IPS-NIHi7 (cell line): ENCODE data around the gene BLOC1S3.

Experiments
- DNase-seq: peaks from one replicate; pipeline ENCODE4 v3.0.0; 2012; ENCODE audit warnings: mixed read lengths; ENCODE audit errors: extremely low spot score

The BLOC1S3 gene

GRCh38 chr19:45182758-45183157, 4.2 kb downstream of the BLOC1S3 start:
- DNase-seq = no peak

GRCh38 chr19:45184115-45184514, 5.5 kb downstream of the BLOC1S3 start:
- DNase-seq = no peak

DNA sequence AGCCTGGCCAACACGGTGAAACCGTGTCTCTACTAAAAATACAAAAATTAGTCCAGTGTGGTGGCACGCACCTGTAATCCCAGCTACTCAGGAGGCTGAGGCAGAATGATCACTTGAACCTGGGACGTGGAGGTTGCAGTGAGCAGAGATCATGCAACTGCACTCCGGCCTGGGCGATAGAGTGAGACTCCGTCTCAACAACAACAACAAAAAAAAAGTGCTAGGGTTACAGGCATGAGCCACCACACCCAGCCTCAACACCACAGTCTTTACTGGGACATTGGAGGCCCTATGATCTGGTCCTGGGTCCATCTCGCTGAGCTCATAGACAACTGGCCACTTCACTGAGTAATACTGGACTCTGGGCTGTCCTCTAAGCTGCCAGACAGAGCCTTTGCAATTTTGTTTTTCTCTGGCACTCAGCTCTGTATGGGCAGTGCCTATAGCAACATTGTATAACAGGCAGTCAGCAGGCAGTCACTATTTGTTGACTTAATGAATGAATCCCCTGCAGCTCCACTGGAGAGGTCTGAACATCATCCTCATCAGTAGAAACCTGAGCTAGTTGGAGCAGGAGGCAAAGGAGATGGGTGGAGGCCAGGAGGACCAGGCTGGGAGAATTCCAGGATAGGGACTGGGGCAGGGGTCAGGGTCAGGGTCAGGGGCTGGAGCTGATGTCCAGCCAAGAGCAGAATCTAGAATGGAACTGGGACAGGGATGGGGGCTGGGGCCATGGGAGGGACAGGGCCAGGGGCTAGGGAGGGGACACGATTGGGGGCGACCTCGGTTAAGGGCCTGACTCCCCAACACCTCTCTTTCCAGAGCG, 8.1 kb downstream of the BLOC1S3 start:
- DNase-seq = no peak

GRCh38 chr19:45187421-45188100, 9.0 kb downstream of the BLOC1S3 start:
- DNase-seq = peak; percentile 81

GRCh38 chr19:45189971-45190370, 11.4 kb downstream of the BLOC1S3 start:
- DNase-seq = no peak

- DNase-seq = no peak
Measured at GRCh38 chr19:45191375-45191774, 12.8 kb downstream of the BLOC1S3 start.

- no peak for DNase-seq
Measured at GRCh38 chr19:45195764-45196163, 17.2 kb downstream of the BLOC1S3 start.

DNA sequence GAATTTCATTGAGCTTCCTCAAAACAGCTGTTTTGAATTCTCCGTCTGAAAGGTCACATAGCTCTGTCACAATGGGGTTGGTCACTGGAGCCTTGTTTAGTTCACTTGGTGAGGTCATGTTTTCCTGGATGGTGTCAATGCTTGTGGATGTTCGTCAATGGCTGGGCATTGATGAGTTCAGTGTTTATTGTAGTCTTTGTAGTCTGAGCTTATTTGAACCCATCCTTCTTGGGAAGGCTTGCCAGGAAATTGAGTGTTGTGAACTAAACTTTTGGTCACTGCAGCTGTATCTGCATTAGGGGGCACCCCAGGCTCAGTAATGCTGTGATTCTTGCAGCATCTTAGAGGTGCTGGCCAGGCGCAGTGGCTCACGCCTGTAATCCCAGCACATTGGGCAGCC, 22.0 kb downstream of the BLOC1S3 start:
- peak; percentile 34 for DNase-seq

DNA sequence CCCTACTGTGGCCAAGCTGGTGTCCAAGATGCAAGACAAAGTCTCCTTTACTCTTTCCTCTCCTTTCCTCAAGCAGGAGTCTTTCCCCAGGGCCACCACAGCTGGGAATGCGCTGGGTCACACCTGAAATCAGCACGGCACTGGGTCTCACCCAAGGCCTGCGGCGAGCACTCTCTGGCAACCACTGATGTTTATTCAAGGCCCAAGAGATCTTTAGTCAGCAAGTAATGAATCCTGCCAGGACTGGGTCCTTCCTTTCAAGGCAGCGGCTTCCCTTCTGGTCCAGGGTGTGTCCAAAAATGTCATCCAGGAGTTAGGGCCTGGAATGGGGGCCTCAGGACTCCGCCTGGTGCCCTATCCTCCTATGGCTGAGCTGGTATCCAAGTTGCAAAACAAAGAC, 24.1 kb downstream of the BLOC1S3 start:
- DNase-seq = no peak

DNA sequence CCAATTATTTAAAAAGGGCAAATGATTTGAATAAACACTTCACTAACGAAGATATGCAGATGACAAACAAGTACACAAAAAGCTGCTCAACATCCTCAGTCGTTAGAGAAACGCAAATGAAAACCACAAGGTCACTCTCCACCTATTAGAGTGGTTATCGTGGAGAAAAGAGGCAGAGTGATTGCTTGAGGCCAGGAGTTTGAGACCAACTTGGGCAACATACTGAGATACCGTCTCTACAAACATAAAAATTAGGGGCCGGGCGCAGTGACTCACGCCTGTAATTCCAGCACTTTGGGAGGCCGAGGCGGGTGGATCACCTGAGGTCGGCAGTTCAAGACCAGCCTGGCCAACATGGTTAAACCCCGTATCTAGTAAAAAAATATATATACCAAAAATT, 27.2 kb downstream of the BLOC1S3 start:
- no peak for DNase-seq

DNA sequence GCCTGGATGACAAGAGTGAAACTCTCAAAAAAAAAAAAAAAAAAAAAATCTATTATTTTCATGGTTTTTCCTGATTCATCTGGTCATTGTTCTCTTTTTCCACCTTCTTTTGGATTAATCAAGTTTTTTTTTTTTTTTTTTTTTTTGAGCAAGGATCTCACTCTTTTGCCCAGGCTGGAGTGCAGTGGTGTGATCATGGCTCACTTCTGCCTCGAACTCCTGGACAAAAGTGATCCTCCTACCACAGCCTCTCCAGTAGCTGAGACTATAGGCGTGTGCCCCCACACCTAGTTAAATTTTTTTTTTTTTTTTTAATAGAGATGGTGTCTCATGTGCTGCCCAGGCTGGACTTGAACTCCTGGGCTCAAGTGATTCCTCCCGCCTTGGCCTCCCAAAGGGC, 27.7 kb downstream of the BLOC1S3 start:
- DNase-seq = no peak

DNA sequence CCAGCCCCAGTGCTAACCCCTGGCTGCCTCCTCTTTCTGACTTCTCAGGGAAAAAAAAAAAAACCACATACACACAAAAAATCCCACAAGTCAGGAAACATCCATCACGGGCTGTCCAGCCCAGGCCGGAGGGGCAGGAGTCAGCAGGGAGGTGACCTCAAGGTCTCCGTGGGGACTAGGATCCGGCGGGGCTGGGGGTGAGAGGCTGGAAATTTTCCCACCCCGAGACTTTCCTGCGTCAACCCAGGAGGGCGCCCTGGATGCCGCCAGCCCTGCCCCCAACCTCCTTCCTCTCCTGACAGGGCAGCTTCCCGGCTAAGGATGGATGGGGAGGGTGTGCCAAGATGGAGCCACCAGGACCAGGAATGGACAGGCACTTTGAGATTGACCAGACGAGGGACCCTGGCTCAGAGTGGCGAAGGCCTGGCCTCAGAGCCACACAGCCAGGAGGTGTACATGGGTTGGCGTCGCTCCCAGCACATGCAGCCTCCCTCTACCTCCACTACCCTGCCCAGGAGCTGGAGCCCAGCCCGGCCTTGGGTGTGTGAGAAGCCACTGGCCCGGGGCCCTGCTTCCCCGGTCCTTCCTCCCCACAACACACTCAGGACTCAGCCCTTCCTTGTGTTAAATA, 33.3 kb downstream of the BLOC1S3 start:
- DNase-seq = no peak

GRCh38 chr19:45213031-45213430, 34.4 kb downstream of the BLOC1S3 start:
- no peak for DNase-seq

DNA sequence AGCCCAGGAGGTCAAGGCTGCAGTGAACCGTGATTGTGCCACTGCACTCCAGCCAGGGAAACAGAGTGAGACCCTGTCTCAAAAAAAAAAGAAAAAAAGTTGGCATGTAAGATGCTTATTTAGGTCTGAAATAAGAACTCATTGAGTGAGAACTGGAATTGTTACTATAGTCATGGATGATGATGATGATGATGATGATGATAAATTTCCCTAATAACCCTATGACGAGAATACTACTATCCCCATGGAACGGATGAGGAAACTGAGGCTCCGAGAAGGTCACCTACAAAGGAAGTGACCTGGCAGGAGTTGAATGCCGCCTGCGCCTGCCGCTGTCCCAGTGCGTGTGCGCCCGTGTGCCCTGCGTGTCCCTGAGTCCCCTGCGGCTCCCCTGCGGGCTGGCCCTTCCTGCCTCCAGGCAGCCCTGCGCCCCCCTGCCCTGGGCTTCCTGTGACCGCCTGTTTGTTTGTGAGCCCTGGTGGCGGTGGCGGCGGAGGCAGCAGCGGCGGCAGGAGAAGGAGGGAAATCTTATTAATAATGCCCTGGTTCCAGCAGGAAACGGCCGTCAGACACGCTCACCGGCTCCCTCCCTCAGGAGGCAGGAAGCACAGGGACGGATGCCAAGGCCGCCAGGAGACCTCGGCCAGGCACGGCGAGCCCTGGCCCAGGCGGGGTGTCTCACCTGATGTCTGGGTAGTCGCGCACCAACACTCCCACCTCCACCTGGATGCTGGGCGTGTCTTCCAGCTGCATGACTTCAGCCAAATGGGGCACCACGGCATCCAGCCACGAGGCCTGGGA, 37.0 kb downstream of the BLOC1S3 start:
- DNase-seq = peak; percentile 40

DNA sequence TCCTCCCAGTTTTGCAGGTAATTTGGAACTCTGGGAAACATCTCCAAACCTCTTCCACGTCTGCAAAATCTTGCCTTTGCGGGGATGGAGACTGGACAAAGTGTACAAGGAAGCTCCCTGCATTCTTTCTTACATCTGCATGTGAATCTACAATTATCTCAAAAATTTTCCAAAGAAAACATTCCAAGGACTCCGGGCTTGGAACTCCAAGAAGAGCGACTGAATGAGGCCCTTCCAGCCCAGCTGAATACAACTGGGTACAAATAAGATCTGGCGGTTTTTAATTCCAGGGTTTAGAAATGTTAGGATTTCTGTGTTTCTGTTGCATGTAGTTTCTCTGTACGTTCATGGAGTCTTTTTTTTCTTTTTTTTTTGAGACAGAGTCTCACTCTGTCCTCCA, 38.1 kb downstream of the BLOC1S3 start:
- no peak for DNase-seq

DNA sequence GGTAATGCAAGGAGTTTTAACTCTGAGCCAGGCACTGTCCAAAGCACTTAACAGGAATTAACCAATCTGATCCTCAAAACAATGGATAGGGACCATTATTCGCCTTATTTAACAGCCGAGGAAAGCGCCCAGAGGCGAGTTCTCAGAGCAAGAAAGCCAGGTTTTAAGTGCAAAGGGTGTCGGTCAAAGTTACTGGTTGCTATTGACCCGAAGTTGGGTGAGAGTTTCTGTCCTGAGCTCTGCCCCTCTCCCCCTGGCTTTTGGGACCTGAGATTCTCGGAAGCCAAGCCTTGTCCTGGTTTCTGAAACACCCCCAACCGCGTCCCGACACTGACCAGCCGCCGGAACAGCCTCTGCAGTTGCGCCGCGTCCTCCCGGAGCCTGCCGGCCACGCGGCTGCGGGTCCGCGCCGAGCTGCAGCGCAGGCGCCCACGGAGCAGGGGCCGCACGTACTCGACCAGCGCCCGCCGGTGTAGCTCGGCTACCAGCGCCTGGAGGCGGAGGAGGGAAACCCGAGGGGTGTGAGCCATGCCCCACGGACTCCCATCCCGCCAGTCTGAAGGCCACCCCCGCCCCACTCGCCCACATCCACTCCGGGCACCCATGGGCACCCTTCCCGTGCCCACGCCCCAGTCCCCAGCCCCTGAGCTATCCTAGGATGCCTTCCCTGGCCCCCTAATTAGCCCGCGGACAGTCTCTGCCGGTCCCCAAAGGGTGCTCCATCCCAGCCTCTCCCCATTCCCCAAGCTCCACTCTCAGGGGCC, 38.8 kb downstream of the BLOC1S3 start:
- DNase-seq = no peak

DNA sequence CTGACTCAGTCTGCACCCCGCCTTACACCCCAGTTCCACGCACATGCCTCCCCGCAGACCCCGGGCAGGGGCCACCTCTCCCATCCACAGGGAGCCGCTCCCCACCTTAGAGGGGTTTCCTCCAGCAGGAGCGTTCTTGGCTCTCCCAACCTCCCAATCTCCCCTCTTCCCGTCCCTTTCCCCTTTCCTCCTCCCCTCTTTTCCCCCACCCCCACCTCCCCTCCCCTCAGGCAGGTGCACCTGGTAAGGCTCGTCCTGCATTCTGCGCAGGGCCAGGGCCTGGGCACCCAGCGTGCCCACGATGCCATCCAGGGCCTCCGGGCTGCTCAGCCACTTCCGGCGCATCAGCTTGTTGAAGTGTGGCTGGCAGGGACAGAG, 39.4 kb downstream of the BLOC1S3 start:
- no peak for DNase-seq

DNA sequence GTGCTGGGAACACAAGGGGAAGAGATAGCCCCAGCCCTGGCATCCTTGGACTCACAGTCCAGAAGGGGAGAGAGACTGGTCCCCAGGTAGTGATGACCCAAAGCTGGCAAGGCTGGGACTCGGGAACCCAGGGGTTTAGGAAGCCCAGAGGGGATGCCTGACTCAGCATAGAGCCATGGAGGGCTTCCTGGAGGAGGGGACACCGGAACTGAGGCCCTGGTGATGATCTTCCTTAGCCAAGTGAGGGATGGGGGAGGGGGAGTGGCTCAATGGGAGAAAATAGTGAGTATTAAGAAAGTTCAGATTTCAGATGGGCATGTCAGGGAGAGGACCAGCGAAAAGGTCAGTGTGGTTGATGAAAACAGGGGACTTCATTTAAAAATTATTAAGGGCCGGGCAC, 39.8 kb downstream of the BLOC1S3 start:
- DNase-seq = no peak

DNA sequence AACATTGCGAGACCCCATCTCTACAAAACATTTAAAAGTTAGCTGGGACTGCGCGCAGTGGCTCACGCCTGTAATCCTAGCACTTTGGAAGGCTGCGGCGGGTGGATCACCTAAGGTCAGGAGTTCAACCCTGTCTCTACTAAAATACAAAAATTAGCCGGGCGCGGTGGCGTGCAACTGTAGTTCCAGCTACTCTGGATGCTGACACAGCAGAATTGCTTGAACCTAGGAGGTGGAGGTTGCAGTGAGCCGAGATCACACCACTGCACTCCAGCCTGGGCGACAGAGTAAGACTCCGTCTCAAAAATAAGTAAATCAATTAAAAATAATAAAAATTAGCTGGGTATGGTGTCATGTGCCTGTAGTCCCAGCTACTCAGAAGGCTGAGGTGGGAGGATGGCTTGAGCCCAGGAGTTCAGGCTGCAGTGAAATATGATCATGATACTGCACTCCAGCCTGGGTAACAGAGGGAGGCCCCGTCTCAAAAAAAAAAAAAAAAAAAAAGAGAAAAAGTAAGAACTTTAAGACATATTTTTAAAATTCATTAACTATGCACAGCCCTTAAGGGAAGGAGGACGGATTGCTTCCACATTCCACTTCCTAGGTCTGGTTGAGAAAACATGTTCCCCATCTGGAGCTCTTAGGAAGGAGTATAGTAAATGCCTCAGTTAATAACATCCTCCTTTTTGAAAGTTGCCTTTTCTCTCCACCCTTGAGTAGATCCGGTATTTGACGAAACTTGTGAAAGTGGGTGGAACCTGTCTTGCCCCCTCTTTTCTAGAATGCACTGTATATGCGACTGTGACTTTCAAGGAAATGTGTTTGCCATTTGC, 40.5 kb downstream of the BLOC1S3 start:
- no peak for DNase-seq

- DNase-seq = no peak
Measured at GRCh38 chr19:45222724-45223123, 44.1 kb downstream of the BLOC1S3 start.
